ENCODE measurements around the gene TOX3.

Gene TOX3

DNA sequence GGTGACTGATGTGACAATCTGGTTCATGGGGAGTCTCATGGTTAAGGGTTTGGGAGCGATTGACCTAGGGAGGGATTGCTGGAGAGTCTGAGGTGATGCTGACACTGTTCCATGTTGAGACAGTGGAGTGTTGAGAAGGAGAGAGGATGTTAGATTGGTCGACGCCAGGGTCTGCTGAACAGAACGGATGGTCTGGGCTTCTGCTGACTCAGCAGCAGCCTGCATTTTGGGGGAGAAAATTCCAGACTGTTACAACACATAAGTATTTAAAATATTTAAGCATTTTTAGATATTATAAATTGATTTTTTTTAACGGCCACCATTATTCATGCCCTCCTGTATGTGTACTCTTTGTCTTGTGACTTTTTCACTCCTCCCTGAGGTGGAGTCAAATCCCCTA, 107.2 kb downstream of the TOX3 start:
- Histone ChIP-seq H3K9me3 (ENCODE audit: low read length) (no peaks in the 10 kb centered on the region), H3K27me3 (ENCODE audit: insufficient read depth, low read length) (no peaks in the 10 kb centered on the region), H3F3A (ENCODE audit: insufficient read depth, low read length) (no peaks in the 10 kb centered on the region), H3K9me2 (ENCODE audit: low read depth, low read length) (no peaks in the 10 kb centered on the region), H3K4me2 (ENCODE audit: low read length) (no peak overlapping the region), H3K36me3 (ENCODE audit: insufficient read depth, low read length) (no peaks in the 10 kb centered on the region), H3K4me1 (ENCODE audit: insufficient read depth, low read length, severe bottlenecking) (no peaks in the 10 kb centered on the region), H4K20me1 (ENCODE audit: insufficient read depth, low read length) (no peaks in the 10 kb centered on the region), H3K27ac (ENCODE audit: low read depth, low read length, poor library complexity, severe bottlenecking) (no peak overlapping the region), H3K79me2 (ENCODE audit: insufficient read depth, low read length) (no peaks in the 10 kb centered on the region), H2AFZ (ENCODE audit: low read length) (no peak overlapping the region), H3K9ac (ENCODE audit: low read length) (no peak overlapping the region), H3K4me3 (ENCODE audit: low read depth, low read length, poor library complexity, severe bottlenecking) (no peak overlapping the region)
- TF ChIP-seq CTCF (IDR thresholded peaks at IDR 0.05; ENCODE audit: low read length), result no peak
- TF ChIP-seq EZH2 (IDR thresholded peaks at IDR 0.05; ENCODE audit: borderline replicate concordance, low read length), result no peak

DNA sequence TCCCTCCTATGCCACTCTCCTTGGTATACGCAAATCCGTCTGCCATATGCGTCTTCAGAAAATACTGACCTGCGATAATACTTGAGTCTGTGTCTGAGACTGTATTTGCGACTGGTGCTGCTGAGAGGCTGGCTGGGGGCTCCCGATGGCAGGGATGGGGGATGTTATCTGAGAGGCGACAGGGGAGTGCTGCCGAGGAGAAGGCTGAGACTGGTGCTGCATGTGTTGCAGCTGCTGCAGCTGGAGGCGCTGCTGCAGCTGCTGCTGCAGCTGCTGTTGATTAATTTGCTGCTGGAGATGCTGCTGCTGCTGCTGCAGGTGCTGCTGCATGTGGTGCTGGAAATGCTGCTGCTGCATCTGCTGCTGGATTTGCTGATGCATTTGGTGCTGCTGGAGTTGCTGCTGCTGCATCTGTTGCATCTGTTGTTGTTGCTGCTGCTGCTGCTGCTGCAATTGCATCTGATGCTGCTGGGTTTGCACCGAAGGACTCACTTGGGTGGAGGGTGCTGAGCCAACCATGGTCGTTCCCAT, 107.7 kb downstream of the TOX3 start:
- H3K79me2 ChIP-seq (ENCODE audit: insufficient read depth, low read length), result no peaks in the 10 kb centered on the region
- H3K36me3 ChIP-seq (ENCODE audit: insufficient read depth, low read length), result no peaks in the 10 kb centered on the region
- no peak overlapping the region for H3K4me2 ChIP-seq (ENCODE audit: low read length)
- no peaks in the 10 kb centered on the region for H3K4me1 ChIP-seq (ENCODE audit: insufficient read depth, low read length, severe bottlenecking)
- TF ChIP-seq EZH2 (IDR thresholded peaks at IDR 0.05; ENCODE audit: borderline replicate concordance, low read length) (no peak), CTCF (IDR thresholded peaks at IDR 0.05; ENCODE audit: low read length) (no peak)
- no peaks in the 10 kb centered on the region for H3K9me2 ChIP-seq (ENCODE audit: low read depth, low read length)
- no peaks in the 10 kb centered on the region for H3F3A ChIP-seq (ENCODE audit: insufficient read depth, low read length)
- H4K20me1 ChIP-seq (ENCODE audit: insufficient read depth, low read length), result no peaks in the 10 kb centered on the region
- H3K9ac ChIP-seq (ENCODE audit: low read length), result no peak overlapping the region
- no peak overlapping the region for H2AFZ ChIP-seq (ENCODE audit: low read length)
- H3K27ac ChIP-seq (ENCODE audit: low read depth, low read length, poor library complexity, severe bottlenecking), result no peak overlapping the region
- no peaks in the 10 kb centered on the region for H3K9me3 ChIP-seq (ENCODE audit: low read length)
- no peak overlapping the region for H3K4me3 ChIP-seq (ENCODE audit: low read depth, low read length, poor library complexity, severe bottlenecking)
- H3K27me3 ChIP-seq (ENCODE audit: insufficient read depth, low read length), result no peaks in the 10 kb centered on the region

- Histone ChIP-seq H3K4me3 (ENCODE audit: low read depth, low read length, poor library complexity, severe bottlenecking) (no peak overlapping the region), H3K9ac (ENCODE audit: low read length) (no peak overlapping the region), H3K4me2 (ENCODE audit: low read length) (no peak overlapping the region), H4K20me1 (ENCODE audit: insufficient read depth, low read length) (no peaks in the 10 kb centered on the region), H3F3A (ENCODE audit: insufficient read depth, low read length) (no peaks in the 10 kb centered on the region), H3K9me3 (ENCODE audit: low read length) (no peaks in the 10 kb centered on the region), H3K9me2 (ENCODE audit: low read depth, low read length) (no peaks in the 10 kb centered on the region), H2AFZ (ENCODE audit: low read length) (no peak overlapping the region), H3K36me3 (ENCODE audit: insufficient read depth, low read length) (no peaks in the 10 kb centered on the region), H3K4me1 (ENCODE audit: insufficient read depth, low read length, severe bottlenecking) (no peaks in the 10 kb centered on the region), H3K27me3 (ENCODE audit: insufficient read depth, low read length) (no peaks in the 10 kb centered on the region), H3K79me2 (ENCODE audit: insufficient read depth, low read length) (no peaks in the 10 kb centered on the region), H3K27ac (ENCODE audit: low read depth, low read length, poor library complexity, severe bottlenecking) (no peak overlapping the region)
- TF ChIP-seq CTCF (IDR thresholded peaks at IDR 0.05; ENCODE audit: low read length) (no peak), EZH2 (IDR thresholded peaks at IDR 0.05; ENCODE audit: borderline replicate concordance, low read length) (no peak)
Observed at GRCh38 chr16:52437277-52437670, 109.7 kb downstream of the TOX3 start.

Measured in OCI-LY1 (cell line).